IMR-90 (cell line): ENCODE measurements around the gene OSBPL3. TPM values are rescaled to one million over a fixed set of nuclear protein-coding genes. Genes with fewer than 3 reads are reported as not detected.

Experiments used
- ATAC-seq: fragments of 200-7000 bp; cut with Tn5 transposase; 2 replicates; pipeline ENCODE4 v1.9.1; 2020; ENCODE audit warnings: low read depth, mild to moderate bottlenecking, moderate library complexity
- BruUV-seq: library from RNA; stranded (reverse); fragments of 400-500 nt; replicated peaks from 2 replicates; lab custom pipeline; 2021; lab: Mats Ljungman, UMichigan
- CTCF ChIA-PET: fragments of 300-600 bp; formaldehyde crosslinking; extraction: SDS; loops from one replicate; lab custom pipeline; 2021; ENCODE audit warnings: antibody characterized with exemption; lab: Yijun Ruan, JAX
- POLR2A ChIA-PET: fragments of 300-600 bp; sonication (Branson Sonifier 250); formaldehyde crosslinking; loops from one replicate; lab custom pipeline; 2022; ENCODE audit warnings: antibody characterized with exemption; ENCODE audit not compliant: unreplicated experiment; lab: Charles Lee
- DNase-seq: peaks from one replicate; pipeline ENCODE4 v3.0.0; 2013
- H2AFZ ChIP-seq: replicated peaks from 2 replicates; pipeline ENCODE3; 2013; ENCODE audit warnings: low read length, mild to moderate bottlenecking; ENCODE audit not compliant: poor library complexity
- H2AK5ac ChIP-seq: 2 replicates; pipeline ENCODE4 v1.6.1; 2013; ENCODE audit warnings: low read depth, low read length, inconsistent platforms
- H2AK9ac ChIP-seq: replicated peaks from 2 replicates; pipeline ENCODE3; 2013; ENCODE audit warnings: mild to moderate bottlenecking, low read depth, low read length, moderate library complexity; ENCODE audit not compliant: poor library complexity
- H2BK120ac ChIP-seq: 2 replicates; pipeline ENCODE4 v1.6.1; 2013; ENCODE audit warnings: low read depth, low read length, inconsistent platforms
- H2BK15ac ChIP-seq: 3 replicates; pipeline ENCODE4 v1.6.1; 2013; ENCODE audit warnings: low read depth, low read length, inconsistent platforms
- H2BK20ac ChIP-seq: 2 replicates; pipeline ENCODE4 v1.6.1; 2013; ENCODE audit warnings: low read depth, mild to moderate bottlenecking, inconsistent platforms, low read length, moderate library complexity
- H2BK5ac ChIP-seq: 2 replicates; pipeline ENCODE4 v1.6.1; 2013; ENCODE audit warnings: mild to moderate bottlenecking, low read depth, low read length, inconsistent platforms; ENCODE audit not compliant: poor library complexity, severe bottlenecking
- H3K14ac ChIP-seq: replicated peaks from 2 replicates; pipeline ENCODE4 v1.6.1; 2013; ENCODE audit warnings: low read depth, low read length, inconsistent platforms
- H3K18ac ChIP-seq: 2 replicates; pipeline ENCODE4 v1.6.1; 2013; ENCODE audit warnings: low read depth, low read length, control low read depth
- H3K23ac ChIP-seq: 2 replicates; pipeline ENCODE4 v1.6.1; 2013; ENCODE audit warnings: low read depth, low read length, inconsistent platforms
- H3K27ac ChIP-seq: 2 replicates; pipeline ENCODE4 v1.5.1; 2013; ENCODE audit warnings: mild to moderate bottlenecking, control low read depth, low read length; ENCODE audit not compliant: insufficient read depth
- H3K27me3 ChIP-seq: 2 replicates; pipeline ENCODE4 v1.6.1; 2013; ENCODE audit warnings: low read length; ENCODE audit not compliant: control insufficient read depth, insufficient read depth
- H3K36me3 ChIP-seq: 2 replicates; pipeline ENCODE4 v1.6.1; 2013; ENCODE audit warnings: low read length, mixed read lengths; ENCODE audit not compliant: control insufficient read depth, insufficient read depth
- H3K4ac ChIP-seq: 2 replicates; pipeline ENCODE4 v1.6.1; 2013; ENCODE audit warnings: low read depth, low read length, inconsistent platforms
- H3K4me1 ChIP-seq: 2 replicates; pipeline ENCODE4 v1.6.1; 2013; ENCODE audit warnings: low read length, mixed read lengths; ENCODE audit not compliant: control insufficient read depth, insufficient read depth
- H3K4me2 ChIP-seq: 2 replicates; pipeline ENCODE4 v1.6.1; 2013; ENCODE audit warnings: low read depth, mild to moderate bottlenecking, control low read depth, low read length, moderate library complexity
- H3K4me3 ChIP-seq: 2 replicates; pipeline ENCODE4 v1.5.1; 2013; ENCODE audit warnings: low read depth, mild to moderate bottlenecking, control low read depth, low read length, moderate library complexity; ENCODE audit not compliant: insufficient read depth
- H3K56ac ChIP-seq: 2 replicates; pipeline ENCODE4 v1.6.1; 2013; ENCODE audit warnings: low read length, inconsistent platforms; ENCODE audit not compliant: insufficient read depth; ENCODE audit errors: extremely low read depth
- H3K79me1 ChIP-seq, 2 experiments: 2 replicates each; pipeline ENCODE4 v1.6.1; 2013; ENCODE audit warnings: low read length in 2 of 2, inconsistent platforms in 1 of 2, low read depth in 1 of 2
- H3K9ac ChIP-seq: 2 replicates; pipeline ENCODE4 v1.6.1; 2013; ENCODE audit warnings: low read depth, low read length, control low read depth
- H3K9me1 ChIP-seq: 2 replicates; pipeline ENCODE4 v1.6.1; 2013; ENCODE audit warnings: low read length, inconsistent platforms; ENCODE audit not compliant: insufficient read depth
- H3K9me3 ChIP-seq: 2 replicates; pipeline ENCODE4 v1.6.1; 2013; ENCODE audit warnings: low read length; ENCODE audit not compliant: control insufficient read depth, insufficient read depth
- H4K20me1 ChIP-seq: 2 replicates; pipeline ENCODE4 v1.6.1; 2013; ENCODE audit warnings: low read length, inconsistent platforms; ENCODE audit not compliant: insufficient read depth
- H4K5ac ChIP-seq: 2 replicates; pipeline ENCODE4 v1.6.1; 2013; ENCODE audit warnings: mild to moderate bottlenecking, low read depth, low read length, control low read depth
- H4K8ac ChIP-seq, 2 experiments: 2 replicates each; pipeline ENCODE4 v1.6.1; 2013; ENCODE audit warnings: low read depth in 2 of 2, low read length in 2 of 2, control low read depth in 1 of 2, inconsistent platforms in 1 of 2
- H4K91ac ChIP-seq: 2 replicates; pipeline ENCODE4 v1.6.1; 2013; ENCODE audit warnings: low read depth, low read length, inconsistent platforms; ENCODE audit not compliant: insufficient read depth
- CHD1 ChIP-seq: IDR thresholded peaks from 2 replicates; pipeline ENCODE4 v1.6.1; 2012; ENCODE audit warnings: low read depth, low read length, improper control_type of control experiment
- CTCF ChIP-seq: conservative IDR thresholded peaks from 2 replicates; pipeline ENCODE4 v1.5.1; 2012; ENCODE audit warnings: mild to moderate bottlenecking, low read depth, low read length, improper control_type of control experiment
- MAFK ChIP-seq: IDR thresholded peaks from 2 replicates; pipeline ENCODE4 v1.6.1; 2012; ENCODE audit warnings: low read depth, low read length, improper control_type of control experiment
- MAZ ChIP-seq: IDR thresholded peaks from 2 replicates; pipeline ENCODE4 v1.6.1; 2012; ENCODE audit warnings: low read depth, mild to moderate bottlenecking, low read length, improper control_type of control experiment, moderate library complexity, borderline replicate concordance
- POLR2A ChIP-seq: IDR thresholded peaks from 2 replicates; pipeline ENCODE4 v1.6.1; 2012; ENCODE audit warnings: mild to moderate bottlenecking, low read depth, low read length
- RAD21 ChIP-seq: IDR thresholded peaks from 2 replicates; pipeline ENCODE4 v1.6.1; 2012; ENCODE audit warnings: low read length, improper control_type of control experiment
- SMC3 ChIP-seq: fragments of 150-350 bp; IDR thresholded peaks from 2 replicates; pipeline ENCODE4 v1.6.1; 2016; ENCODE audit warnings: low read depth, mild to moderate bottlenecking, antibody characterized with exemption, low read length, moderate library complexity
- WGBS, 2 experiments: methylation state at CpG; one replicate each; pipeline versions ENCODE4 v1.1.5 to v1.1.7; 2013; ENCODE audit warnings: missing lambda C conversion rate in 2 of 2; ENCODE audit not compliant: insufficient read length in 1 of 2; ENCODE audit errors: extremely low coverage in 2 of 2; 5-methylcytosine and 5-hydroxymethylcytosine counted together
- dilution Hi-C: fragments of 300-500 bp; cut with HindIII; formaldehyde crosslinking; loops from one replicate; pipeline ENCODE4 v1.14.3; 2018; ENCODE audit warnings: low sequenced_read_pairs; ENCODE audit not compliant: unreplicated experiment
- in situ Hi-C: fragments of 300-500 bp; cut with MboI; formaldehyde crosslinking; loops from 3 replicates; pipeline ENCODE4 v1.14.3; 2019; ENCODE audit warnings: low sequenced_read_pairs, inconsistent platforms, mixed read lengths
- intact Hi-C: fragments of 100-400 bp; cut with micrococcal nuclease; formaldehyde crosslinking; loops from 2 replicates; pipeline ENCODE4 v1.10.0; 2022
- polyA plus RNA-seq, 3 experiments: library from polyadenylated mRNA; depleted of rRNA; stranded (reverse); fragments of >200 nt; gene quantifications; 2 replicates each; pipeline ENCODE4 v1.2.3, GENCODE V29; 2012; ENCODE audit warnings: low replicate concordance in 1 of 3
- total RNA-seq: library from RNA; depleted of rRNA; stranded (reverse); fragments of >200 nt; gene quantifications from 2 replicates; pipeline ENCODE4 v1.2.3, GENCODE V29; 2012

The OSBPL3 gene
- total and polyA plus RNA-seq, 2 of the 4 experiments (the other 2 are of a cell fraction), result 18.0 to 29.9 TPM

DNA sequence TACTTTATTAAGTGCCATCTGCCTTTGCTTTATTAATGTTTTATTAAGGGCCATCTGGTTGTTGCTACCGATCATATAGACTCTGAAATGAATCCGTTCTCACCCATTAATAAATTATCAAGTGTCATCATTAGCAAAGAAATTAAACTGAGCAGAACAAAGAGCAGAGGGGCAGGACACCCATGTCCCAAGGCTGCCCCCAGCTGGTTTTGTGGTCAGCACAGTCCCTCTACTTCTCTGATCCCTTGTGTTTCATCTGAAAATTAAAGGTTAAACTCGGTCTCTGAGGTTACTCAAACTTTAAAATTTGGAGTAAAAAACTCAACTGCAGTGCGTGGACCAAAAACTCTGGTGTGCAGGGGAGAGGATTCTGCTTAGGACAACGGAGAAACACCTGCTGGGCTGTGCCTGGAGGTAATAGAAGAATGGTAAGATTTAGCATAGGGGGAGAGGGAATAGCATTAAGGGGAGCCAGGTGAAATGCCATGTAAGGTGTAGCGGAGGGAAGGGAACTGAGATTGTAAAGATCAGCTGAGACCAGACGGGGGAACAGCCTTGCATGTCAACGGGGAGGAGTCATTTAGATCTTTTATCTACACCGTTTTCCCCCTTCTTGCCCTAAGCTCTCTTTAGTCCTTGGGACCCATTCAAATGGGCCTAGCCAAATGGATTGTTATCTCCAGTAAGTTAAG is 212.0 kb downstream of the OSBPL3 start:
- Histone ChIP-seq H3K4ac (no peak overlapping the region), H3K27ac (no peak overlapping the region), H2BK5ac (no peak overlapping the region), H3K36me3 (no peaks in the 10 kb centered on the region), H3K9me3 (no peaks in the 10 kb centered on the region), H2BK120ac (no peak overlapping the region), H3K4me2 (no peak overlapping the region), H3K79me1 (no peaks in the 10 kb centered on the region), H2BK20ac (no peak overlapping the region), H4K8ac (no peak overlapping the region), H2BK15ac (no peak overlapping the region), H4K5ac (no peak overlapping the region), H3K27me3 (no peaks in the 10 kb centered on the region; the same call in 1 of the 2 replicates), H3K4me1 (no peaks in the 10 kb centered on the region), H3K9me1 (no peaks in the 10 kb centered on the region), H3K18ac (no peak overlapping the region), H2AK9ac (no peak overlapping the region), H2AFZ (no peak overlapping the region), H3K23ac (no peak overlapping the region), H3K14ac (no peak overlapping the region), H3K56ac (no peak overlapping the region), H3K4me3 (no peak overlapping the region), H3K9ac (no peak overlapping the region), H2AK5ac (no peak overlapping the region), H4K91ac (no peak overlapping the region), H4K20me1 (no peaks in the 10 kb centered on the region)
- no CpG with 5 or more reads among the region's 9 CpGs for WGBS, 2 experiments
- peak; percentile 37; the same call in 1 of the 2 replicates for ATAC-seq
- in situ Hi-C loops, result no loop called here
- POLR2A ChIA-PET, result no interaction called here
- dilution Hi-C loops, result no loop called here
- intact Hi-C loops, result no loop called here
- DNase-seq, result no peak
- no TSS peak for BruUV-seq
- TF ChIP-seq RAD21 (peak; percentile 37), CTCF (peak; percentile 22), POLR2A (no peak), MAZ (no peak), CHD1 (no peak), MAFK (no peak), SMC3 (0 out of 2 replicates have a peak, but pooled peaks have one; percentile 3)
- CTCF ChIA-PET, result interaction anchor here (0.9 kb wide), 1 partner anchor 52 kb away, joined by 3 read pairs; no protein-coding TSS in a partner anchor
